ENCODE data around the gene FTCD.

Gene FTCD

GRCh38 chr21:46118316-46119143 is 36.8 kb downstream of the FTCD start:
- H3K27ac ChIP-seq: no peak overlapping the region
- TF ChIP-seq CTCF (conservative IDR thresholded peaks at IDR 0.05): no peak

DNA sequence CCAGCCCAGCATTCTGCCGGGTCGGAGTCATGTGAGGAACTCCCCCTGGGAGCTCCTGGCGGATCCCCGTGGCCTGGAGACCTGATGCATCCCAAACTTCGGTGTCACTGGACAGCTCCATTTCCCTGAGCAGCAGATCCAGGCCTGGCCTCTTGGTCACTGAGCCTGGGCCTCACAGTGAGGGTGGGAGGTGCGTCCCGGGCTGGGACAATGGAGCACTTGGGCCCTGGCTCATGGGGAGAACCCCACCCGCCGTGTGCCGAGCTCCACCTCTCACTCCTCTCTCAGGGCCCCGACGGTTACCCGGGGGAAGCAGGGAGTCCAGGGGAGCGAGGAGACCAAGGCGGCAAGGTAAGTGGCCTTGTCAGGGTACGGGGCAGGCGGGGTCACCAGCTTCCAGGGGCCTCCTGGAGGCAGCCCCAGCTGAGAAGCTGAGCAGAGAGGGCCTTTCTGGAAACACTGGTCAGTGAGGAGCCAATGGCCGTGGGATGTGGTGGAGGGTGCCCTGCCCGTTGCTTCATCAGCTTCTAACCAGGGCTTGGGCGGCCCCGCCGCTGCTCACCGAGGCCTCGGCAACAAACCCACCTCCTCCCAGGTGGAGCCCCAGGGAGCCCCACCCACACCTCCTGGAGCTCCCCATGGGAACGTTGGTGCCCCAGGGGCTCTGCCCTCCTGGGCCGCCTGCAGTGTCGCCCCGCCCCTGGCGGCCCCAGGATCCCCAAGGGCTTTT is 37.6 kb downstream of the FTCD start:
- H3K27ac ChIP-seq: no peak overlapping the region; the same call in 1 of the 2 replicates
- TF ChIP-seq CTCF (conservative IDR thresholded peaks at IDR 0.05): no peak

DNA sequence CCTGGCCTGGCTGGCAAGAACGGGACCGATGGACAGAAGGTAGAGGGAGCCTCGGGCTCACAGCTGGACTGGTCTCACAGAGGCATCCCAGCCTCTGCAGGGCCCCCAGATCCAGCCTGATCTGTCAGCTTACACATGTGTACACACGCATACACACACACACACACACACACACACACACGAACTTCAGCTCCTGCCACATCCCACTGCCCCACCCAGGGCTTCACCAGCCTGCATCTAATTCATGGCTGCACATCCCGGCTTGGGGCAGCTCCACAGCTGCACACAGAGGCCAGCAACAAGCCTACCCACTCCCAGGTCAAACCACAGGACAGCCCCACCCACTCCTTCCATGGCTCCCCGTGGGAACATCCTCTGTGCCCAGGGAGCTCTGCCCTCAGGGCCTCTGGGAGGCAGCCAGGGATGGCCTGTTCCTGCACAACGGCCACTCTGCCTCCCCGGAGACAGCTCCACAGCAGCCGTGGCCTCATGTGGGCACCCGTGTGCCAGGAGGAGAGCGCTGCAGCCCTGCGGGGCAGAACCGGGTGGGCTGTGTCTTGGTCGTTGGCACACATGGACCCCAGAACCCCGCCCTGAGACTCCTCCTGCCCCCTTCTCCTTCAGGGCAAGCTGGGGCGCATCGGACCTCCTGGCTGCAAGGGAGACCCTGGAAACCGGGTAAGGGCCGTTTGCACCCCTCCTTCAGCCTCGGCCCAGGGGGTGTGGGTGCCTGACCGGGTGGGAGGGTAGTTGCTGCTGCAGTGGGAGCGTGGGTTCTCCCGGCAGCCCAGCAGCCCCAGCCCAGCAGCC is 38.4 kb downstream of the FTCD start:
- TF ChIP-seq CTCF (conservative IDR thresholded peaks at IDR 0.05): no peak
- H3K27ac ChIP-seq: no peak overlapping the region; the same call in 1 of the 2 replicates

DNA sequence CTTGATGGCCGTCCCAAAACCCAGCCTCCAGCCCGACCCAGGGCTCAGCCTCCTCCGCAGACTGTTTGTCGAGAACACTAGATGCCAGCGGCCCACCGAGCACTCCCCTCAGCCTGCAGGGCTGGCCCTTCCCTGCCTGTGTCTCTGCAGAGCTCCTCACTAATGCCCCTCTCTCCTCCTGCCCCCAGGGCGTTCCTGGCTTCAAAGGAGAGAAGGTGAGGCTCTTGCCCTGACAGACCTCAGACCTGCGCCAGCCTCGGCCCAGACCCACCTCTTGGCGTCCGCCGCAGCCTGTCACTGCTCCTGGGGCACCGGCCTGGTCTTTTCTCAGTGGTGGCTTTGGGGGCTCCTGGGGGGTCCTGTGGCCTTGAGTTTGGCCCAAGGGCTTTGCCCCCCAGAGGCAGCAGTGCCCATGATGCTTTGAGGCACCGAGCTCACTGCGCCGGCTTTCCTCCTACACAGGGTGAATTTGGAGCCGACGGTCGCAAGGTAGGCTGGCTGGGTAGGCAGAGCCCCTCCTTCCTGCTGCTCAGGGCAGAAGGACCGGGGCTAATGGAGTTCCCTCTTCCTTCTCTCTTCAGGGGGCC is 39.1 kb downstream of the FTCD start:
- no peak for TF ChIP-seq CTCF (conservative IDR thresholded peaks at IDR 0.05)
- no peak overlapping the region for H3K27ac ChIP-seq

- H3K27ac ChIP-seq: no peak overlapping the region
- no peak for TF ChIP-seq CTCF (conservative IDR thresholded peaks at IDR 0.05)
Measured at GRCh38 chr21:46115441-46116188, 39.8 kb downstream of the FTCD start.

- TF ChIP-seq CTCF (conservative IDR thresholded peaks at IDR 0.05): no peak
- H3K27ac ChIP-seq: no peak overlapping the region
Measured at GRCh38 chr21:46114963-46115362, 40.4 kb downstream of the FTCD start.
